ENCODE data around the gene ADAMTS15.

The ADAMTS15 gene

DNA sequence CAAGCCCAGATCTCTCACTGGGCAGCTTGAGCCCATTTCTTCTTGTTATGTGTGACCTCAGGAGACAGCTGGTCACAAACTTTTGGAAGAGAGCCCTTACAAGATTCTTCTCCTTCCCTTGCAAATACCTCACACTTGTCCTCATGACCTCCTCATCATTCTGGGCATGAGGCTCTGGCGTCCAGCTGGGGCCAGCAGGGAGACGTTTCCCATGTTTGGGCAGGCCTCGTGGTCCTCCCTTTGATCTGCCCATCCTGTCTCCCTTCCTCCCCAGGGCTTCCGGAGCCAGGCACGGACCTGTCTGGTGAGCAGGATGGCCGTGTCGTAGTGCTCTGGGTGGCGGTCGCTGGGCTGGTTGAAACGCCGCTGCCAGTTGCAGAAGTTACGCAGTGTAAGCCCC is 29.7 kb upstream of the ADAMTS15 start:
- DNase-seq (ENCODE audit: insufficient read length, low spot score), result no peak
- no peak for TF ChIP-seq CTCF (IDR thresholded peaks at IDR 0.05; ENCODE audit: insufficient read depth, missing control alignments)
- no peak for FAIRE-seq

GRCh38 chr11:130420478-130421198 is 27.8 kb upstream of the ADAMTS15 start:
- DNase-seq (ENCODE audit: insufficient read length, low spot score) (no peak), FAIRE-seq (no peak)
- TF ChIP-seq CTCF (IDR thresholded peaks at IDR 0.05; ENCODE audit: insufficient read depth, missing control alignments), result no peak

DNA sequence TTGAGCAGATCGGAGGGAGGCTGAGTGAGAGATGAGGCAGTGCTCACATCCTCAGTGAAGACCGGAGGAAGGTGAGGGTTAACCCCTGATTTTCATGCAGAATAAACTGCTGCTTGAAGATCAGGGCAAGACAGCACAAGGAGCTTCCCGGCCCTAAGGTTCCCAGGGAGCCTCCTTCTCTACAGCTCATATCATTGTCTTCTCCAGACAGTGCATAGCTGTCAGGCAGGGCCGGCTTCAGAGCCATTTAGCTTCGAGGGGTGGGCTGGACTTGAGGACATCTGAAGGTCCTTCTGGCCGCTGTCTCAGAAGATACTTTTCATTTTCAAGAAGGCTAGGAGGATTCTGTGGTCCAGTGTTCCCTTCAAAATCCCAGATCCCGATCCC is 27.3 kb upstream of the ADAMTS15 start:
- DNase-seq (ENCODE audit: insufficient read length, low spot score) (no peak), FAIRE-seq (no peak)
- no peak for TF ChIP-seq CTCF (IDR thresholded peaks at IDR 0.05; ENCODE audit: insufficient read depth, missing control alignments)

- DNase-seq (ENCODE audit: insufficient read length, low spot score) (no peak), FAIRE-seq (no peak)
- no peak for TF ChIP-seq CTCF (IDR thresholded peaks at IDR 0.05; ENCODE audit: insufficient read depth, missing control alignments)
Measured at GRCh38 chr11:130421697-130422096, 26.7 kb upstream of the ADAMTS15 start.

GRCh38 chr11:130422251-130422995 is 26.0 kb upstream of the ADAMTS15 start:
- FAIRE-seq (no peak), DNase-seq (ENCODE audit: insufficient read length, low spot score) (no peak)
- TF ChIP-seq CTCF (IDR thresholded peaks at IDR 0.05; ENCODE audit: insufficient read depth, missing control alignments), result no peak

DNA sequence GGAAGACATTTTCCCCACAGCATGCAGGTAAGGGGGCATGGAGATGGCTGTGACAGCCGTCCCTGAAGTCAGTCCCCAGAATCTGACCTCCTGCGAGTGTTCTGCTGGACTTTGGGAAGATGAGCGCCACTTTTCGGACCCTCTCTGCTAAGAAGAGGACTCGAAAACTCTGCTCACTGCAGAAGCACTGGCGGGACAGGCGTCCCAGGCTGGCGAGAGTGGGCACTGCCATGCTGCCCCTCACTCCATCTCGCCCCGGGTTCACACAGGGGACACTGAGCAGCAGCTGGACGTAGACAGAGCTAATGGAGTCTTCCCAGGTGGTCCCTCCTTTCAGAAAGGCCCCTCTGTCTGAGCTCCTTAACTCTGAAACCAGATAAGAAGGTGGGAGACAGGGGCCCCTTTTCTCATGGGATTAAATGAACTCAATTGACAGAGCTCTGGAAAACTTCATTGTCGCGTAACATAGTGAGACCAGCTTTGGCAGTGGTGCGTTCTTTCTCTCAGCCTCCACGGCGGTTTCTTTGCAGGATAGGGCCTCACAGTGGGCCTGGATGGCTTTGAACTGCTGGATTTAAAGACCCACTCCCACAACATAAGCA is 24.8 kb upstream of the ADAMTS15 start:
- TF ChIP-seq CTCF (IDR thresholded peaks at IDR 0.05; ENCODE audit: insufficient read depth, missing control alignments), result no peak
- FAIRE-seq (no peak), DNase-seq (ENCODE audit: insufficient read length, low spot score) (no peak)
